ENCODE data around the gene NDUFS1. TPM values are rescaled to one million over a fixed set of nuclear protein-coding genes. Genes with fewer than 3 reads are reported as not detected.

Gene NDUFS1
- 97.8 and 112 TPM in 2 replicates for total RNA-seq

DNA sequence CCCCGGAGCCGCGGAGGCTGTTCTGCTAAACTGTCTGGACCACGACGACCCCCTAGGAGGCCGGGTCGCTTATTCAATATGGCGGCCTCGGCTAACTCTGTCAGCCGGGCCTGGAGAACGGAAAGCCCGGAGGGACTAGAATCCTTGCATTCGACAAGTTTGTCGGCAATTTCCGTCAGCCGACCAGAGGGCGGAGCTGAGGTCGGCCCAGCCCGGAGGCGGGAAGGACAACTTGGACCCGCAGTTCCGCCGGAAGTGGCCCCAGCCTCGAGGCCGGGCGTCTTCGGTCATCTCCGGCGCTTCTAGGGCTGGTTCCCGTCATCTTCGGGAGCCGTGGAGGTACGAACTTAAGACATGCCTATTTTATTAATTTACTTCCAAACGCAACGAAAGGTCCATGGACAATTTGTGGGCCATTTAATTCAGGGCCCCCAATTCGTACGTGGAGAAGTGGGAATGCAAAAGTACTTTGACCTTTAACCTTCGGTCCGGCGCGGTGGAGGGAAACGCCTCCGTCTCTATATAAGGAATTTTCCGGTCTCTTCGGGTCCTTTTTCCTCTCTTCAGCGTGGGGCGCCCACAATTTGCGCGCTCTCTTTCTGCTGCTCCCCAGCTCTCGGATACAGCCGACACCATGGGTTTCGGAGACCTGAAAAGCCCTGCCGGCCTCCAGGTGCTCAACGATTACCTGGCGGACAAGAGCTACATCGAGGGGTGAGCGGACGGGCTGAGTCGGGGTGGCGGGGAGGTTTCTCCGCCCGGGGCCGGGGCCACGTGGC lies at the start of gene NDUFS1, which contains the start of gene EEF1B2:
NDUFS1 (minus strand) TSS at position 99 of the 779 bp plus-strand sequence. CDS start 5,766 bp downstream, outside the sequence.
EEF1B2 (plus strand) TSS at position 550 of the 779 bp plus-strand sequence; CDS start at position 635, 85 bp downstream.

DNA sequence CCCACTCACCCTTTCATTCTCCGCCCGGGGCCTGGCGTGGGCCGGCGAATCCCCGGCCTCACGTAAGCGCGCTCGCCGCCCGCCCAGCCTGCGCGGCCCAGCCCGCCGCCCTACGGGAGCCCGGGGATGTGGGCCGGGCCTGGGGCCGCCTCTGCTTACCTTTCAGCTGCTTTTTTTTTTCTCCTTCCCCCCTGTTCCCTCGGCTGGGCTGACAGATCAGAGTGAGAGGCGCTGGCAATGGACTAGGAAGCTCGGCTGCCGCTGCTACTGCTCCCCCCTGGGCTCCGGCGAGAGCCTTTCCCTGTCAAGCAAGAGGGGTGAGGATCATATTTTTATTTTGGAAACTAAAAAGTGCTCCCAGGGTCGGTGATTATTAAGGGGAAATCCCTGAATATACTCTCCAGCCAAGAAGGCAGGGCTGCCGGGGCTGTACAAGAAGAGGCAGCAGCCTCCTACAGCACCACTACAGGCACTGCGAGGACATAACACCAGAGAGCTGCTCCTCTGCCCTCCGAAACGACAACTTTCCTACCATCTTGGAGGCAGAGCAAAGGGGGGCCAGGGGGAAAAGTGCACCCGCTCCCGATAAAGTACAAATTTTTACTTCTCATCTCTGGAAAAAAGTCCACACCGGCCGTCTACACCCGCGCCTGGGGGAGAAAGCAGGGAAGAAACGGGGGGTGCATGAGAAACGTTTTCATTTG lies 73.3 kb downstream of the NDUFS1 start, which contains the start of gene INO80D:
INO80D (minus strand) TSS at position 433 of the 704 bp plus-strand sequence. CDS start 23,158 bp downstream, outside the sequence.

Other genes with a start within 250 kb of the NDUFS1 start
- 4.2 and 4.3 TPM in 2 replicates for gene INO80D, start 73.3 kb downstream of the NDUFS1 start, total RNA-seq
- 913 and 943 TPM in 2 replicates for gene EEF1B2, start 451 bp upstream of the NDUFS1 start, total RNA-seq
- 15.3 and 16.8 TPM in 2 replicates for gene ZDBF2, start 115.2 kb upstream of the NDUFS1 start, total RNA-seq